HL-60 (cell line): Measurements from ENCODE around the gene KIAA1217.

Experiments
- DNase-seq, 2 experiments: peaks; one replicate each; pipeline ENCODE4 v3.0.0-alpha.2; 2010 to 2020; ENCODE audit warnings: low read depth in 1 of 2, low spot score in 1 of 2
- H3K27ac ChIP-seq: fragments of 250-450 bp; sonication (Bioruptor Pico); replicated peaks from 2 replicates; pipeline ENCODE4 v1.5.1; 2020; ENCODE audit warnings: mild to moderate bottlenecking, moderate library complexity
- H3K27me3 ChIP-seq: fragments of 250-450 bp; sonication (Bioruptor Pico); 2 replicates; pipeline ENCODE4 v1.5.1; 2021; ENCODE audit warnings: mild to moderate bottlenecking, moderate library complexity; ENCODE audit not compliant: insufficient read depth, poor library complexity, severe bottlenecking
- H3K4me3 ChIP-seq: replicated peaks from 2 replicates; pipeline ENCODE4 v1.5.1; 2011; ENCODE audit warnings: mild to moderate bottlenecking, control low read depth, low read length; ENCODE audit not compliant: insufficient read depth
- CTCF ChIP-seq: IDR thresholded peaks from one replicate; pipeline ENCODE4 v1.5.1; 2011; ENCODE audit warnings: low read length, control low read depth, inconsistent platforms; ENCODE audit not compliant: insufficient read depth
- GABPA ChIP-seq: IDR thresholded peaks from 2 replicates; pipeline ENCODE4 v1.6.1; 2012; ENCODE audit warnings: low read depth
- POLR2AphosphoS5 ChIP-seq: IDR thresholded peaks from 2 replicates; pipeline ENCODE4 v1.6.1; 2012; ENCODE audit warnings: low read depth
- SPI1 ChIP-seq: IDR thresholded peaks from 2 replicates; pipeline ENCODE4 v1.6.1; 2012; ENCODE audit warnings: low read depth, mild to moderate bottlenecking, borderline replicate concordance
- TF ChIP-seq, protein P1 (sequence below): IDR thresholded peaks from 2 replicates; pipeline ENCODE4 v1.6.1; 2012; ENCODE audit warnings: low read depth; ENCODE audit not compliant: insufficient replicate concordance

Gene KIAA1217

DNA sequence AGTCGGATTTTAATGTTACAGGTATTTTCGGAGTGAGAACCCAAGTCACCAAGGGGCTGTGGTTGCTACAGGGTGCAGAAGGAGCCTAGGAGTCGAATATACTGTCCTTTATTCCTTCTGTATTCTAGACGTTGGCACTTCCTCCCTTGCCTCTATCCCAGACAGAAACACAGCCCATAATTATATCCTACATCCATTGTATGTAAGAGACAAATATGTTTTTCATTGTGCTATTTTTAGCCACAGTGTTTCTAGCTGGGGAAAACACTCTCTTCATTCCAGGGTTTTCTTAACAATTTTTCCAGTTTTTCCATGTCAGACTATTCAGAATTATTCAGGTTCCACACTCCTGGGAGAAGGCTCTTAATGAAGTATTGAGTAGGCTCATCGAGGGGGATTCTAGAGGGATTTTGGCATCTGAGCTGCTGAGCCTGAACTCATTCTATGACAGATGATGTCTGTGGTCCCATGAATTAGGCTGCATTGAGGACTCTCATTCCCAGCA lies 32.6 kb downstream of the KIAA1217 start:
- H3K27ac ChIP-seq = no peak overlapping the region
- no peak overlapping the region for H3K4me3 ChIP-seq
- TF ChIP-seq GABPA (no peak), SPI1 (no peak), POLR2AphosphoS5 (no peak), CTCF (no peak)
- TF ChIP-seq, protein P1, sequence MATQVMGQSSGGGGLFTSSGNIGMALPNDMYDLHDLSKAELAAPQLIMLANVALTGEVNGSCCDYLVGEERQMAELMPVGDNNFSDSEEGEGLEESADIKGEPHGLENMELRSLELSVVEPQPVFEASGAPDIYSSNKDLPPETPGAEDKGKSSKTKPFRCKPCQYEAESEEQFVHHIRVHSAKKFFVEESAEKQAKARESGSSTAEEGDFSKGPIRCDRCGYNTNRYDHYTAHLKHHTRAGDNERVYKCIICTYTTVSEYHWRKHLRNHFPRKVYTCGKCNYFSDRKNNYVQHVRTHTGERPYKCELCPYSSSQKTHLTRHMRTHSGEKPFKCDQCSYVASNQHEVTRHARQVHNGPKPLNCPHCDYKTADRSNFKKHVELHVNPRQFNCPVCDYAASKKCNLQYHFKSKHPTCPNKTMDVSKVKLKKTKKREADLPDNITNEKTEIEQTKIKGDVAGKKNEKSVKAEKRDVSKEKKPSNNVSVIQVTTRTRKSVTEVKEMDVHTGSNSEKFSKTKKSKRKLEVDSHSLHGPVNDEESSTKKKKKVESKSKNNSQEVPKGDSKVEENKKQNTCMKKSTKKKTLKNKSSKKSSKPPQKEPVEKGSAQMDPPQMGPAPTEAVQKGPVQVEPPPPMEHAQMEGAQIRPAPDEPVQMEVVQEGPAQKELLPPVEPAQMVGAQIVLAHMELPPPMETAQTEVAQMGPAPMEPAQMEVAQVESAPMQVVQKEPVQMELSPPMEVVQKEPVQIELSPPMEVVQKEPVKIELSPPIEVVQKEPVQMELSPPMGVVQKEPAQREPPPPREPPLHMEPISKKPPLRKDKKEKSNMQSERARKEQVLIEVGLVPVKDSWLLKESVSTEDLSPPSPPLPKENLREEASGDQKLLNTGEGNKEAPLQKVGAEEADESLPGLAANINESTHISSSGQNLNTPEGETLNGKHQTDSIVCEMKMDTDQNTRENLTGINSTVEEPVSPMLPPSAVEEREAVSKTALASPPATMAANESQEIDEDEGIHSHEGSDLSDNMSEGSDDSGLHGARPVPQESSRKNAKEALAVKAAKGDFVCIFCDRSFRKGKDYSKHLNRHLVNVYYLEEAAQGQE = no peak
- DNase-seq = no peak
- H3K27me3 ChIP-seq = no peaks in the 10 kb centered on the region

DNA sequence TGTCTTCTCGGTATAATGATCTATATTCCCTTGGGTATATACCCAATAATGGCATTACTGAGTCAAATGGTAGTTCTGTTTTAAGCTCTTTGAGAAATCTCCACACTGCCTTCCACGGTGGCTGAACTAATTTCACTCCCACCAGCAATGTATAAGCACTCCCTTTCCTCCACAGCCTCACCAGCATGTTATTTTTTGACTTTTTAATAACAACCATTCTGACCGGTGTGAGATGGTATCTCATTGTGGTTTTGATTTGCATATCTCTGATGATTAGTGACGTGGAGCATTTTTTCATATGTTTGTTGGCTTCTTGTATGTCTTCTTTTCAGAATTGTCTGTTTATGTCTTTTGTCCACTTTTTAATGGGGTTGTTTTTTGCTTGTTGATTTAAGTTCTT lies 33.6 kb downstream of the KIAA1217 start:
- Histone ChIP-seq H3K4me3 (no peak overlapping the region), H3K27me3 (no peaks in the 10 kb centered on the region), H3K27ac (no peak overlapping the region)
- DNase-seq = no peak
- TF ChIP-seq, protein P1 = no peak
- no peak for TF ChIP-seq GABPA
- no peak for TF ChIP-seq CTCF
- no peak for TF ChIP-seq SPI1
- no peak for TF ChIP-seq POLR2AphosphoS5

GRCh38 chr10:24246365-24246764 lies 37.4 kb downstream of the KIAA1217 start:
- Histone ChIP-seq H3K4me3 (no peak overlapping the region), H3K27me3 (no peaks in the 10 kb centered on the region), H3K27ac (no peak overlapping the region)
- no peak for DNase-seq
- TF ChIP-seq POLR2AphosphoS5 (no peak), CTCF (no peak), GABPA (no peak), SPI1 (no peak)
- TF ChIP-seq, protein P1 = no peak
